GM21526 (cell line): Measurements from ENCODE around the gene LIMK1.

Experiments
- ATAC-seq: cut with Tn5 transposase; IDR thresholded peaks from one replicate; pipeline ENCODE4 v1.9.1; 2021; ENCODE audit warnings: moderate library complexity; ENCODE audit not compliant: unreplicated experiment, low FRiP score

LIMK1 gene

GRCh38 chr7:74082770-74083116, 861 bp upstream of the LIMK1 start:
- no peak for ATAC-seq

GRCh38 chr7:74083928-74084721, 521 bp downstream of the LIMK1 start:
- peak; percentile 41 for ATAC-seq

GRCh38 chr7:74084722-74085578, 1.3 kb downstream of the LIMK1 start:
- no peak for ATAC-seq

- no peak for ATAC-seq
These were observed 4.3 kb downstream of the LIMK1 start for GRCh38 chr7:74087791-74088453.

GRCh38 chr7:74092321-74092963, 8.8 kb downstream of the LIMK1 start:
- ATAC-seq = no peak

- ATAC-seq = peak; percentile 41
These were observed 9.4 kb downstream of the LIMK1 start for GRCh38 chr7:74092964-74093471.

- ATAC-seq = peak; percentile 5
These were observed 10.1 kb downstream of the LIMK1 start for GRCh38 chr7:74093671-74094223.

- ATAC-seq = peak; percentile 36
These were observed 10.9 kb downstream of the LIMK1 start for GRCh38 chr7:74094224-74095101.

- no peak for ATAC-seq
These were observed 11.5 kb downstream of the LIMK1 start for GRCh38 chr7:74095135-74095534.

- ATAC-seq = no peak
These were observed 14.5 kb downstream of the LIMK1 start for GRCh38 chr7:74097937-74098614.

- no peak for ATAC-seq
These were observed 15.4 kb downstream of the LIMK1 start for GRCh38 chr7:74099031-74099430.

GRCh38 chr7:74101061-74101681, 17.6 kb downstream of the LIMK1 start:
- ATAC-seq = peak; percentile 73

- ATAC-seq = no peak
These were observed 19.7 kb downstream of the LIMK1 start for GRCh38 chr7:74103219-74103772.

- no peak for ATAC-seq
These were observed 21.1 kb downstream of the LIMK1 start for GRCh38 chr7:74104702-74105101.

GRCh38 chr7:74105992-74106391, 22.4 kb downstream of the LIMK1 start:
- ATAC-seq = no peak

- no peak for ATAC-seq
These were observed 23.2 kb downstream of the LIMK1 start for GRCh38 chr7:74106846-74107245.

- no peak for ATAC-seq
These were observed 31.7 kb downstream of the LIMK1 start for GRCh38 chr7:74115326-74115725.

- no peak for ATAC-seq
These were observed 32.8 kb downstream of the LIMK1 start for GRCh38 chr7:74116356-74116755.
